ENCODE measurements around the gene TMEM54. TPM values are rescaled to one million over a fixed set of nuclear protein-coding genes. Genes with fewer than 3 reads are reported as not detected.

Gene TMEM54
- total and polyA plus RNA-seq, 9 of the 15 experiments (the other 6 are each of a cell fraction or from before 2014, with no cell fraction given): 1.00 to 16.2 (median 8.2) TPM

GRCh38 chr1:32919811-32920733 is 18.9 kb upstream of the TMEM54 start (continued):
- TF ChIP-seq AFF1 (IDR thresholded peaks at IDR 0.05; ENCODE audit: low read depth in 1 of 2, partially characterized antibody in 2 of 2): no peak
- TF ChIP-seq ESRRA (IDR thresholded peaks at IDR 0.05; ENCODE audit: borderline replicate concordance, low read depth): peak; percentile 37; the same call in 1 of the 2 replicates
- TF ChIP-seq, protein P1, sequence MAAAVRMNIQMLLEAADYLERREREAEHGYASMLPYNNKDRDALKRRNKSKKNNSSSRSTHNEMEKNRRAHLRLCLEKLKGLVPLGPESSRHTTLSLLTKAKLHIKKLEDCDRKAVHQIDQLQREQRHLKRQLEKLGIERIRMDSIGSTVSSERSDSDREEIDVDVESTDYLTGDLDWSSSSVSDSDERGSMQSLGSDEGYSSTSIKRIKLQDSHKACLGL (CRISPR knock-in tag; IDR thresholded peaks at IDR 0.05; ENCODE audit: borderline replicate concordance, poor library complexity, severe bottlenecking): no peak
- TF ChIP-seq GABPB1 (CRISPR knock-in tag; IDR thresholded peaks at IDR 0.05): peak; percentile 16; the same call in 1 of the 2 replicates
- TF ChIP-seq, protein P2, sequence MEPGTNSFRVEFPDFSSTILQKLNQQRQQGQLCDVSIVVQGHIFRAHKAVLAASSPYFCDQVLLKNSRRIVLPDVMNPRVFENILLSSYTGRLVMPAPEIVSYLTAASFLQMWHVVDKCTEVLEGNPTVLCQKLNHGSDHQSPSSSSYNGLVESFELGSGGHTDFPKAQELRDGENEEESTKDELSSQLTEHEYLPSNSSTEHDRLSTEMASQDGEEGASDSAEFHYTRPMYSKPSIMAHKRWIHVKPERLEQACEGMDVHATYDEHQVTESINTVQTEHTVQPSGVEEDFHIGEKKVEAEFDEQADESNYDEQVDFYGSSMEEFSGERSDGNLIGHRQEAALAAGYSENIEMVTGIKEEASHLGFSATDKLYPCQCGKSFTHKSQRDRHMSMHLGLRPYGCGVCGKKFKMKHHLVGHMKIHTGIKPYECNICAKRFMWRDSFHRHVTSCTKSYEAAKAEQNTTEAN (CRISPR knock-in tag; IDR thresholded peaks at IDR 0.05): no peak
- TF ChIP-seq BRF1 (IDR thresholded peaks at IDR 0.05; ENCODE audit: borderline replicate concordance, extremely low read depth, insufficient read length): no peak
- no peak for TF ChIP-seq SP1 (CRISPR knock-in tag; IDR thresholded peaks at IDR 0.05)
- TF ChIP-seq ZNF764 (CRISPR knock-in tag; IDR thresholded peaks at IDR 0.05; ENCODE audit: low read depth): no peak
- TF ChIP-seq NBN (IDR thresholded peaks at IDR 0.05; ENCODE audit: low read depth): peak; percentile 23; the same call in 1 of the 2 replicates
- TF ChIP-seq, protein P3, sequence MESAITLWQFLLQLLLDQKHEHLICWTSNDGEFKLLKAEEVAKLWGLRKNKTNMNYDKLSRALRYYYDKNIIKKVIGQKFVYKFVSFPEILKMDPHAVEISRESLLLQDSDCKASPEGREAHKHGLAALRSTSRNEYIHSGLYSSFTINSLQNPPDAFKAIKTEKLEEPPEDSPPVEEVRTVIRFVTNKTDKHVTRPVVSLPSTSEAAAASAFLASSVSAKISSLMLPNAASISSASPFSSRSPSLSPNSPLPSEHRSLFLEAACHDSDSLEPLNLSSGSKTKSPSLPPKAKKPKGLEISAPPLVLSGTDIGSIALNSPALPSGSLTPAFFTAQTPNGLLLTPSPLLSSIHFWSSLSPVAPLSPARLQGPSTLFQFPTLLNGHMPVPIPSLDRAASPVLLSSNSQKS (CRISPR knock-in tag; IDR thresholded peaks at IDR 0.05): no peak
- TF ChIP-seq EZH2 (IDR thresholded peaks at IDR 0.05; ENCODE audit: borderline replicate concordance, low read depth, low read length): no peak
- peak; percentile 67; the same call in 1 of the 2 replicates for TF ChIP-seq CTBP1 (IDR thresholded peaks at IDR 0.05; ENCODE audit: borderline replicate concordance)
- no peak for TF ChIP-seq MECOM (CRISPR knock-in tag; IDR thresholded peaks at IDR 0.05)
- peak; percentile 74; the same call in 1 of the 2 replicates for TF ChIP-seq CBX1 (IDR thresholded peaks at IDR 0.05; ENCODE audit: low read depth)
- TF ChIP-seq HIVEP1 (CRISPR knock-in tag; IDR thresholded peaks at IDR 0.05): no peak
- no peak for TF ChIP-seq HCFC1 (IDR thresholded peaks at IDR 0.05; ENCODE audit: low read depth, low read length)
- no peak for TF ChIP-seq MYBL2 (IDR thresholded peaks at IDR 0.05; ENCODE audit: low read depth)
- no peak for TF ChIP-seq MYBL2 (CRISPR knock-in tag; IDR thresholded peaks at IDR 0.05; ENCODE audit: borderline replicate concordance)

Data from K562 (cell line).